IPS-15b (cell line): ENCODE results near the gene TIPARP.

Experiments used
- H3K27me3 ChIP-seq: one replicate; pipeline ENCODE4 v1.6.1; 2013; ENCODE audit warnings: low read length; ENCODE audit not compliant: control insufficient read depth, insufficient read depth
- H3K36me3 ChIP-seq: one replicate; pipeline ENCODE4 v1.6.1; 2013; ENCODE audit warnings: low read length; ENCODE audit not compliant: control insufficient read depth, insufficient read depth
- H3K4me1 ChIP-seq: one replicate; pipeline ENCODE4 v1.6.1; 2013; ENCODE audit warnings: mild to moderate bottlenecking, low read length; ENCODE audit not compliant: control insufficient read depth, insufficient read depth
- H3K4me3 ChIP-seq: one replicate; pipeline ENCODE4 v1.5.1; 2013; ENCODE audit warnings: low read depth, low read length
- H3K9ac ChIP-seq: one replicate; pipeline ENCODE4 v1.6.1; 2013; ENCODE audit warnings: low read depth, mild to moderate bottlenecking, low read length
- H3K9me3 ChIP-seq: one replicate; pipeline ENCODE4 v1.6.1; 2013; ENCODE audit warnings: mild to moderate bottlenecking, low read length; ENCODE audit not compliant: control insufficient read depth, insufficient read depth

TIPARP gene

DNA sequence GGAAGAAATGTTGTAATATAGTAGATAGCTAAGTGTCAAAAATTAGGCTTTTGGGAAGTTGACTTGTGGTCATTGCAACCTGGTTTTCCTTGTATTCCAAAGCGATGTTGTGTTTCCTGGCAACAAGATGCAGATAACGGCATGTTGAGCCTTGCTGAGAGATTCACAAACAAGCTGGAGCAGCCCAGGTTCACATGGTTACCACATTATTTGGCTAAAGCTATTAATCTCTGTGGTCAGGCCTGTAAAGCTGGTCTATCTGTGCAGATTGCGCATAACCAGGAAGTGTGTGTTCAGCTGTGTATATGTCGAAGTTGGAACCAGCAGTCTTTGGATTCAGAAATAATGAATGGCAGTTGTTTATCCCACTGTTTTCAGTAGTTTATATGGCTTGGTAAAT lies 6.6 kb downstream of the TIPARP start:
- Histone ChIP-seq H3K4me1 (peaks cover 5% of the 10 kb centered on the region), H3K9ac (no peak overlapping the region), H3K4me3 (no peak overlapping the region), H3K9me3 (no peaks in the 10 kb centered on the region), H3K36me3 (peaks cover 8% of the 10 kb centered on the region), H3K27me3 (no peaks in the 10 kb centered on the region)

- Histone ChIP-seq H3K27me3 (no peaks in the 10 kb centered on the region), H3K36me3 (peaks cover 8% of the 10 kb centered on the region), H3K9ac (no peak overlapping the region), H3K9me3 (no peaks in the 10 kb centered on the region), H3K4me1 (peaks cover 5% of the 10 kb centered on the region), H3K4me3 (no peak overlapping the region)
Measured at GRCh38 chr3:156682501-156682900, 8.1 kb downstream of the TIPARP start.

DNA sequence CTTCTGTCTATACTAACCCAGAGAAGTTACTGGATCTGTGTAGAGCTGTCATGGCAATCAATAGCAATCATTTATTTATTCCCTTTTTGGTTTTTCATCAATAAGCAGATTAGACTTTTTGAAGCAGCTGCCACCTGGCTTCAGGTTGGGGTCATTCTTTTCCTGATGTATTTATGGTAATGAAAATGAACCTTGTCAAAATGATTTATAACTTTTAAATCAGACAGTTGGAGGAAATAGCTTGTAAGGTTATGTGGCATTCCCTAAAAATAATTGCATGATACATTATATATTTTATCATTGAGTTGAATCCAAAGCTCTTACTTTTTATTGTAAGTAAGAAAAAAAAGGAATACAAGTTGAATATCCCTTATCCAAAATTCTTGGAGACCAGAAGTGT lies 8.6 kb downstream of the TIPARP start:
- H3K9me3 ChIP-seq, result no peaks in the 10 kb centered on the region
- no peaks in the 10 kb centered on the region for H3K27me3 ChIP-seq
- no peak overlapping the region for H3K9ac ChIP-seq
- peaks cover 5% of the 10 kb centered on the region for H3K4me1 ChIP-seq
- no peak overlapping the region for H3K4me3 ChIP-seq
- peaks cover 7% of the 10 kb centered on the region for H3K36me3 ChIP-seq

DNA sequence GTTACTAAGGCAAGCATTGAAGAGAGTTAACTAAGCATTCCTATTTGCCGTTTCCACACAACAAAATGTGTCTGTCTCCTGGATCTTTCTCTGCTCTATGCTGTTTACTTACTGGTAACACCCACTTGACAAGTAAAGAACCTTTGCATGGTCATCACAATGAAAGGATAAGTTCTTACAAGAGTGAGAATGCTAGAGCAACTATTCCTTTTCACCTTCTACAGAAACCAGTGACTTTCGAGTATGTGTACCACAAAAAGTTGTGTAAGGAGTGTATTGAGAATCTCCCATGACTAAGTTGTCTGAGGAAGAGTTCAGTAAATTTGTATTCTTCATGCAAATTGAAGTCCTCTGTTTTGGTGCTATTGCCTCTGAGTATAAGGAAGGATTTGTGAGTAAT lies 10.8 kb downstream of the TIPARP start:
- H3K9ac ChIP-seq, result no peak overlapping the region
- H3K9me3 ChIP-seq, result no peaks in the 10 kb centered on the region
- peaks cover 5% of the 10 kb centered on the region for H3K4me1 ChIP-seq
- no peaks in the 10 kb centered on the region for H3K27me3 ChIP-seq
- no peaks in the 10 kb centered on the region for H3K36me3 ChIP-seq
- no peak overlapping the region for H3K4me3 ChIP-seq

- no peaks in the 10 kb centered on the region for H3K36me3 ChIP-seq
- H3K4me1 ChIP-seq, result peaks cover 8% of the 10 kb centered on the region
- no peaks in the 10 kb centered on the region for H3K27me3 ChIP-seq
- no peak overlapping the region for H3K9ac ChIP-seq
- no peak overlapping the region for H3K4me3 ChIP-seq
- no peaks in the 10 kb centered on the region for H3K9me3 ChIP-seq
Measured at GRCh38 chr3:156685752-156686151, 11.4 kb downstream of the TIPARP start.

GRCh38 chr3:156687023-156687422 lies 12.6 kb downstream of the TIPARP start:
- H3K4me3 ChIP-seq, result no peak overlapping the region
- no peaks in the 10 kb centered on the region for H3K36me3 ChIP-seq
- H3K9me3 ChIP-seq, result no peaks in the 10 kb centered on the region
- H3K4me1 ChIP-seq, result peaks cover 11% of the 10 kb centered on the region
- no peak overlapping the region for H3K9ac ChIP-seq
- H3K27me3 ChIP-seq, result no peaks in the 10 kb centered on the region

DNA sequence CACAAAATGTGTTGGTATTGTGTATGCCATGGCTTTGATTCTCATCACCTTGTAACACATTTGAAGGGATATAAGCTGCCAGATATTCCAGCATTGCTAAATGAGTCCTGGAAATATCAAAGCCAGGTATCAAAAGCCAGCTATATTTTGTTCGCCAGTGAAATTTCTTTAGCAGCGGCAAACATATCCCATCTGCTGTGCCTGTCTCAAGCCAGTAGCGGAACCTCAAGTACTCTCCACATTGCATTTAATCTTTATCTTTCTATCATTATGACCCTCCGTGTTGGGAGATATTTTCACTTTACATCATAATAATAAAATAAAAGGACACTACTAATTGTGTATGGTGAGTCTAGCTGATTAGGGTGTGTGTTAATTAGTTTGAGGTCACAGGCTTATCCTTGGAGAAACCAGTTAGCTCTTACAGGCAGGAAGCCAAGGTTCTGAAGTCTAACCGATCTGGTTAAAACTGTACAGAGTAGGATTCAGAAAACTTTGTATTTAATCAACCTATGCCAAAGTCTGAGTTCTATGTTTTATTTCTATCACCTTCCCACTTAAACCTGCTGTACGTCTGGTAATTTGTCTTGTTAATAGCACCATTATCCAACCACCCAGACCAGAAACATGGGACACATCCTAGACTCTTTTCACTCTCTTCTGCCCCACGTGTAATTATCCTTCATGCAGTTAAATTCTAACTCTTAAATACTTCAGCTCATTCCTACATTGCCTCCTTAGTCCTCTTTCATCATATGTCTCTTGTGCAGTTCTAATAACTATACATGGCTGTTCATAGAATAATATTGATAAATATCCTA lies 14.5 kb downstream of the TIPARP start:
- no peaks in the 10 kb centered on the region for H3K9me3 ChIP-seq
- H3K36me3 ChIP-seq, result no peaks in the 10 kb centered on the region
- H3K4me3 ChIP-seq, result no peak overlapping the region
- no peak overlapping the region for H3K9ac ChIP-seq
- peaks cover 11% of the 10 kb centered on the region for H3K4me1 ChIP-seq
- no peaks in the 10 kb centered on the region for H3K27me3 ChIP-seq

- Histone ChIP-seq H3K4me1 (peaks cover 11% of the 10 kb centered on the region), H3K9me3 (no peaks in the 10 kb centered on the region), H3K36me3 (no peaks in the 10 kb centered on the region), H3K27me3 (no peaks in the 10 kb centered on the region), H3K9ac (no peak overlapping the region), H3K4me3 (no peak overlapping the region)
Measured at GRCh38 chr3:156689608-156690007, 15.2 kb downstream of the TIPARP start.

DNA sequence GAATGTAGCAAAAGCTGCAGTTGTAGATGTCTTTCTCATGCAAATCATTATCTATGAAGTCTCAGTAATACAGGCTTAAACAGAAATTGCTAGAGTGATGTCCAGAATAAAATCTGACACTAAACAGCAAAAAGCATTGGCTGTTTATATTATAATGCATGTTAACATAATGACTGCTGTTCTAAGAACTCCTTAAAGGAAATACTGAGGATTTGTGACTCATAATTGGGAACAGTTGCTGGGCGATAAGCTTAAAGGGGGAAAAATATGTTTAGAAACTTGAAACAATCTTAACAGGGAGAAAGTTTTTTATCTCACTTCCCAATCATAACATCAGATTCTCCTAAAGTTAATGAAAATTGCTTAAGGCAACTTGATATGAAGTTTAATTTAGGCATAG lies 17.5 kb downstream of the TIPARP start:
- Histone ChIP-seq H3K9ac (no peak overlapping the region), H3K27me3 (no peaks in the 10 kb centered on the region), H3K36me3 (peaks cover 4% of the 10 kb centered on the region), H3K9me3 (no peaks in the 10 kb centered on the region), H3K4me3 (no peak overlapping the region), H3K4me1 (peaks cover 7% of the 10 kb centered on the region)

DNA sequence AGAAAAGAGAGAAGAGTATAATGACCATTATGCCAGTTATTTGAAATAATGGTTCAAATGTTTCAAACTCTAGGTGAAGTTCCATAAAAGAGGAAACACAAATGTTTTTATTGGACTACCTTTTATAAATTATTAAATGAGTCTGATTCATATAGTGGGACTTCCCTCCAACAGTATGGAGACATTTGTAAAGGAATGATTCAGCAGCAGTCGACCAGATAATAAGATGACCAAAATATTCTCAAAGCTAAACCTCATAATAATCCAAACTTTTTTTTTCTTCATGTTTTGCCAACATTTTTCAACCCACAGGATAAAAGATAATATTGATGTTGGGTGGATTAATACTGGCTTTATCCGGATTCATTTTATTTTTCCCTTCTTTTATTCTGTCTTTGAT lies 18.8 kb downstream of the TIPARP start:
- Histone ChIP-seq H3K4me3 (no peak overlapping the region), H3K9me3 (no peaks in the 10 kb centered on the region), H3K36me3 (peaks cover 4% of the 10 kb centered on the region), H3K9ac (no peak overlapping the region), H3K4me1 (peaks cover 7% of the 10 kb centered on the region), H3K27me3 (no peaks in the 10 kb centered on the region)

- Histone ChIP-seq H3K36me3 (peaks cover 4% of the 10 kb centered on the region), H3K9me3 (no peaks in the 10 kb centered on the region), H3K9ac (no peak overlapping the region), H3K4me1 (peaks cover 7% of the 10 kb centered on the region), H3K27me3 (no peaks in the 10 kb centered on the region), H3K4me3 (no peak overlapping the region)
Measured at GRCh38 chr3:156694536-156694935, 20.1 kb downstream of the TIPARP start.

DNA sequence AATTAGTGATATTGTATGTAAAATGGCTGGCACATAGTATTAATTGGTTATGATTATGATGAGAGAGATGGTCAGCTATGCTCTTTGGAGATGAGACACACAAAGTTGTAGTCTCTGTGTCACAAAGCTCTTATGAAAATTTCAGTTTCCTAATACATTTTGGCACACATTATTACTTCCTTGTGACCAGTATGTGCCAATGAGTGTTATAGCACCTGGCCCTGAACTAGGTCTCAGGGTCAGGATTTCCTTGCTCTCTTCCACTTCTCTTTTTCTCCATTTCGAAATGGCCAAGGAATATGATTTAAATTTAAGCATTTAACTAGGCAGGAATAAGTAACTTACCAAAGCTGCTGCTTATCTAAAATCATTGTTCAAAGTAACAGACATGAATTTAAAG lies 28.0 kb downstream of the TIPARP start:
- no peaks in the 10 kb centered on the region for H3K27me3 ChIP-seq
- no peaks in the 10 kb centered on the region for H3K4me1 ChIP-seq
- H3K9ac ChIP-seq, result no peak overlapping the region
- H3K36me3 ChIP-seq, result peaks cover 6% of the 10 kb centered on the region
- H3K9me3 ChIP-seq, result no peaks in the 10 kb centered on the region
- no peak overlapping the region for H3K4me3 ChIP-seq
